DMS53 (cell line): ENCODE measurements around the gene TARBP1.

ENCODE experiments used
- DNase-seq: peaks from one replicate; lab custom pipeline; 2025; lab: John Stamatoyannopoulos, UW

The TARBP1 gene

DNA sequence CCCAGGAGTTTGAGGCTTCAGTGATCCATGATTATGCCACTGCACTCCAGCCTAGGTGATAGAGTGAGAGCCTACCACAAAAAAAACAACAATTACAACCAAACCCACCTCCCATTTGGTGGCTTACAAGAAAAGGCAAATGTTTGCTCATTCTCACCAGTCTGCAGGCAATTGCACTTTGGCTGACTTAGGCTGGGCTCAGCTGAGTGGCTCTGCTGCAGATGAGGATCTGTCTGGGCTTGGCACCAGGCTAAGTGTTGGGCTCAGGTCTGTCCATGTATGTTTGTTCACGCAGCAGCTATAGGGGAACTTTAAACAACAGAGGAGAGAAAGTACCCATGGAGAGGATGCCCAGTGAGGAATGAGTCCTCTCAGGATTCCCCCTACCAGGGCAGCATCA is 133.7 kb downstream of the TARBP1 start:
- no peak for DNase-seq

GRCh38 chr1:234342774-234343173 is 136.2 kb downstream of the TARBP1 start:
- DNase-seq: no peak
